ENCODE measurements around the gene SPATA9.

The SPATA9 gene

DNA sequence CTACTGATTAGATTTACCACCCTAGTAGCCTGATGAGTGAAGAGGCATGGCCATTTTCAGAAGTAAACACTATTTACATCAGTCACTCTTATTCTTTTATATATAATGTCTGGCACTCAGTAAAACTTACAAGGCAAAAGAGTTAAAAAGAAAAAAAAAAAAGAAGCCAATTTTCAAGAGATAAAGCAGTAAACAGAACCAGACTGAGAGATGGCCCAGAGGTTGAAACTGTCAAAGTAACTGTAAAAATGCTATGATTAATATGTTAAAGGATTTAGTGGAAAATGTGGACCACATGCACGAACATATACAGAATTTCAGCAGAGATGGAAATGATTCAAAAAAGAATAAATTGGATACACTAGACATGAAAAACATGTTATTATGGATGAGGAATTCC is 69.3 kb downstream of the SPATA9 start:
- no peak for DNase-seq

DNA sequence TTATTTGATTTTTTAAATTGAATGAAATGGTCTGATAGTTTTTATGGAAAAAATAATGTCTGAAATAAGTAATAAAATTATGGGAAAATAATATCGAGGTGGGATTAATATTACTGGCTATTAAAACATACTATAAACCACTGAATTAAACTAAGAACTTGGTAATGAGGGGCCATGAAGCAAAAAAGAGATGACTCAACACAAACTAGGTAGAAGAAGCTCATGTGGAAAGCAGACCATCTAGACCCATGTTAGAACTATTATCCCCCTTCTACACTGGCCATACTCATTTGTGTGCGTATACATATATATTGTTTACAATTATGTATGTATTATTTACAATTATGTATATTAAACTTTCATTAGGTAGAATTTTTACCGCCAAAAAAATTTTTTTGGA is 71.4 kb downstream of the SPATA9 start:
- DNase-seq, result no peak

DNA sequence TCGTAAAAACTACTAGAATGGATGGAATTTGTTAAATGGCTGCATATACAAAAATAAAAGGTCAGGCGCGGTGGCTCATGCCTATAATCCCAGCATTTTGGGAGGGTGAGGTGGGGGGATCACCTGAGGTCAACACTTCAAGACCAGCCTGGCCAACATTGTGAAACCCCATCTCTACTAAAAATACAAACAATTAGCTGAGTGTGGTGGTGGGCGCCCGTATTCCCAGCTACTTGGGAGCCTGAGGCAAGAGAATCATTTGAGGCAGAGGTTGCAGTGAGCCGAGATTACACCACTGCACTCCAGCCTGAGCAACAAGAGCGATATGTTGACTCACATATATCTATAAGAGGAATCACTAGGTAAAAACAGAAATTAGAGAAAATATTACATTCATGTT is 72.2 kb downstream of the SPATA9 start:
- DNase-seq, result no peak

DNA sequence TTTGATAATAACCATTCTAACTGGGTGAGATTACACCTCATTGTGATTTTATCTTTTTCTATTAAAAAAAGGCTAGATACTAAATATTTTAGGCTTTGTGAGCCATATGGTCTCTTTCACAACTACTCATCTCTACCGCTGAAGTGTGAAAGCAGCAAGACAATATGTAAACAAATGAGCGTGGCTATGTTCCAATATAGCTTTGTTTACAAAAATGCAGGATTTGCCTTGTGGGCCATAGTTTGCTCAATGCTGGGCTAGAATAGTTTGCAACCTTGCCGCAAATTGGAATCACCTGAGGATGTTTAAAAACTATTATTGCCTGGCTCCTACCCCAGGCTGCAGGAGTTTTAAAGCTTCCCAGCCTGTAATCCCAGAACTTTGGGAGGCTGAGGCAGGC is 73.1 kb downstream of the SPATA9 start:
- no peak for DNase-seq
